Bronchial epithelial cell (primary cell): ENCODE data around the gene DELE1. TPM values are rescaled to one million over a fixed set of nuclear protein-coding genes. Genes with fewer than 3 reads are reported as not detected.
A peak's percentile ranks its signal among the peaks of the same experiment; 100 is the strongest.

Experiments used
- DNase-seq: peaks from one replicate; pipeline ENCODE4 v3.0.0-alpha.2; 2010; ENCODE audit warnings: low read depth
- FAIRE-seq: peaks from 2 replicates; lab custom pipeline; 2011; peaks lifted over from hg19 to GRCh38; lab: Jason Lieb, UNC
- H3K27me3 ChIP-seq: 2 replicates; pipeline ENCODE4 v1.5.1; 2011; ENCODE audit warnings: low read length; ENCODE audit not compliant: control insufficient read depth, insufficient read depth
- H3K36me3 ChIP-seq: 2 replicates; pipeline ENCODE4 v1.5.1; 2011; ENCODE audit warnings: low read length; ENCODE audit not compliant: control insufficient read depth, insufficient read depth
- H3K4me3 ChIP-seq: 2 replicates; pipeline ENCODE4 v1.5.1; 2011; ENCODE audit warnings: mild to moderate bottlenecking, low read depth, low read length, control low read depth
- CTCF ChIP-seq: IDR thresholded peaks from 2 replicates; pipeline ENCODE4 v1.5.1; 2011; ENCODE audit warnings: mild to moderate bottlenecking, moderate library complexity, low read length, control low read depth, inconsistent platforms; ENCODE audit not compliant: insufficient read depth, severe bottlenecking
- total RNA-seq: library from RNA; depleted of rRNA; stranded (reverse); fragments of >200 nt; gene quantifications from 2 replicates; pipeline ENCODE4 v1.2.1, GENCODE V29; 2014

DELE1 gene
- total RNA-seq, 1 donor from 2014 or later, result 14.0 TPM

GRCh38 chr5:141957367-141957996 lies 33.8 kb downstream of the DELE1 start:
- no peak for TF ChIP-seq CTCF
- no peak overlapping the region for H3K4me3 ChIP-seq
- FAIRE-seq (no peak), DNase-seq (no peak)
- no peaks in the 10 kb centered on the region for H3K36me3 ChIP-seq
- no peaks in the 10 kb centered on the region for H3K27me3 ChIP-seq

- no peak for TF ChIP-seq CTCF
These were observed 34.4 kb downstream of the DELE1 start, which contains the start of gene PCDH12 for GRCh38 chr5:141958113-141958512. Gene PCDH12 (minus strand): TSS chr5:141958202. CDS start chr5:141957851, 351 bp downstream.

GRCh38 chr5:141958546-141959172 lies 35.0 kb downstream of the DELE1 start:
- DNase-seq, result peak; percentile 70
- no peak overlapping the region for H3K4me3 ChIP-seq
- H3K36me3 ChIP-seq, result no peaks in the 10 kb centered on the region
- no peak for FAIRE-seq
- no peaks in the 10 kb centered on the region for H3K27me3 ChIP-seq
- TF ChIP-seq CTCF, result no peak

More at GRCh38 chr5:141958113-141958512, 34.4 kb downstream of the DELE1 start, which contains the start of gene PCDH12:
- Histone ChIP-seq H3K36me3 (no peaks in the 10 kb centered on the region), H3K27me3 (no peaks in the 10 kb centered on the region), H3K4me3 (no peak within 1 kb of the TSS)
- FAIRE-seq (no peak), DNase-seq (no peak)

- TF ChIP-seq CTCF, result peak; percentile 36
- Histone ChIP-seq H3K36me3 (no peaks in the 10 kb centered on the region), H3K27me3 (no peaks in the 10 kb centered on the region), H3K4me3 (no peak overlapping the region)
- no peak for FAIRE-seq
- DNase-seq, result no peak
These were observed 36.3 kb downstream of the DELE1 start for GRCh38 chr5:141960018-141960417.

- FAIRE-seq, result no peak
- no peaks in the 10 kb centered on the region for H3K27me3 ChIP-seq
- DNase-seq, result peak; percentile 66
- no peaks in the 10 kb centered on the region for H3K36me3 ChIP-seq
- H3K4me3 ChIP-seq, result no peak overlapping the region
- TF ChIP-seq CTCF, result peak; percentile 83
These were observed 37.0 kb downstream of the DELE1 start for GRCh38 chr5:141960449-141961323.
